Right cardiac atrium (tissue), 5 donors: ENCODE results near the gene PRKCH. TPM values are rescaled to one million over a fixed set of nuclear protein-coding genes. Genes with fewer than 3 reads are reported as not detected.
A peak's percentile ranks its signal among the peaks of the same experiment; 100 is the strongest.

ENCODE experiments used
- ATAC-seq, 2 donors: fragments of 200-7000 bp; cut with Tn5 transposase; one replicate each; pipeline versions ENCODE4 v1.8.0 to v1.9.1; 2020; ENCODE audit warnings: moderate library complexity in 2 of 2, mild to moderate bottlenecking in 1 of 2
- DNase-seq, 3 donors: peaks; one replicate each; pipeline ENCODE4 v3.0.0-alpha.2; 2020
- H3K27ac ChIP-seq: one replicate; pipeline ENCODE4 v1.5.1; 2013; ENCODE audit warnings: mild to moderate bottlenecking, low read length, control low read depth, moderate library complexity
- H3K27me3 ChIP-seq: one replicate; pipeline ENCODE4 v1.6.1; 2013; ENCODE audit not compliant: control insufficient read depth, insufficient read depth
- H3K4me1 ChIP-seq: one replicate; pipeline ENCODE4 v1.6.1; 2013; ENCODE audit warnings: low read length; ENCODE audit not compliant: control insufficient read depth, insufficient read depth
- H3K4me3 ChIP-seq: one replicate; pipeline ENCODE4 v1.5.1; 2013; ENCODE audit warnings: low read length, control low read depth
- H3K9me3 ChIP-seq: one replicate; pipeline ENCODE4 v1.6.1; 2013; ENCODE audit warnings: low read length; ENCODE audit not compliant: control insufficient read depth
- WGBS: extraction: QIAGEN DNeasy Blood & Tissue Kit; methylation state at CpG from one replicate; pipeline ENCODE4 v1.1.7; 2013; 5-methylcytosine and 5-hydroxymethylcytosine counted together
- intact Hi-C, 4 donors: fragments of 100-400 bp; cut with DNase I; formaldehyde crosslinking; loops; one replicate each; pipeline versions ENCODE4 v1.11.0 to v1.14.0; 2022 to 2023
- polyA plus RNA-seq: library from polyadenylated mRNA; stranded (reverse); fragments of 200-250 nt; gene quantifications from one replicate; pipeline ENCODE4 v1.2.3, GENCODE V29; 2013
- total RNA-seq, 4 donors: library from RNA; stranded (reverse); fragmentation: NEBNext Ultra II Directional; extraction: Animal tissue kit (Norgen Biotek cat#: 25700); gene quantifications; one replicate each; pipeline ENCODE4 v1.2.1, GENCODE V29; 2021
- donor health status: healthy with polysubstance abuse.
- donor health status: DM: no; HTN: yes; CAD: no.
- donor health status: DM: no; HTN: no; CAD: no.
- donor health status: DM: no; HTN: yes; CAD: no; lungs with severe emphysema.
- donor health status: DM: yes; HTN: yes; CAD: no.

PRKCH gene
- total and polyA plus RNA-seq, 5 donors: 11.9 to 31.3 (median 26.6) TPM

- H3K27me3 ChIP-seq: no peaks in the 10 kb centered on the region
- 36% methylated on average over 9 of the region's 9 CpGs for WGBS
- no peak overlapping the region for H3K4me3 ChIP-seq
- H3K9me3 ChIP-seq: no peaks in the 10 kb centered on the region
- DNase-seq (peak in 1 of 3 donors; percentile 41), ATAC-seq (peak; percentile 75)
- peak overlapping the region; percentile 16 for H3K27ac ChIP-seq
- peaks cover 14% of the 10 kb centered on the region for H3K4me1 ChIP-seq
- intact Hi-C loops: loop anchor here in 2 of 4 donors (5.0 kb wide), 1 partner anchor 35 kb away; no protein-coding TSS in a partner anchor
Observed at GRCh38 chr14:61516964-61517653, 195.7 kb downstream of the PRKCH start.

GRCh38 chr14:61517911-61518384, 196.6 kb downstream of the PRKCH start:
- Histone ChIP-seq H3K4me3 (no peak overlapping the region), H3K27me3 (no peaks in the 10 kb centered on the region), H3K4me1 (peaks cover 14% of the 10 kb centered on the region), H3K27ac (peak overlapping the region; percentile 55), H3K9me3 (no peaks in the 10 kb centered on the region)
- WGBS: 30% methylated on average over 6 of the region's 6 CpGs
- intact Hi-C loops: loop anchor here in 2 of 4 donors (5.0 kb wide), 1 partner anchor 36 kb away; no protein-coding TSS in a partner anchor
- peak; percentile 27 to 59 (median 47) for DNase-seq
- peak; percentile 68 to 79 for ATAC-seq

GRCh38 chr14:61518403-61518802, 197.0 kb downstream of the PRKCH start:
- 46% methylated on average over 2 of the region's 2 CpGs for WGBS
- ATAC-seq: no peak
- no peak overlapping the region for H3K27ac ChIP-seq

GRCh38 chr14:61519106-61519505, 197.7 kb downstream of the PRKCH start:
- Histone ChIP-seq H3K4me1 (peaks cover 13% of the 10 kb centered on the region), H3K27ac (no peak overlapping the region), H3K27me3 (no peaks in the 10 kb centered on the region), H3K4me3 (no peak overlapping the region), H3K9me3 (no peaks in the 10 kb centered on the region)
- ATAC-seq (no peak), DNase-seq (no peak)
- WGBS: 93% methylated on average over 6 of the region's 6 CpGs
- intact Hi-C loops: loop anchor here in 2 of 4 donors (5.0 kb wide), 1 partner anchor 37 kb away; no protein-coding TSS in a partner anchor

More at GRCh38 chr14:61518403-61518802, 197.0 kb downstream of the PRKCH start:
- no peaks in the 10 kb centered on the region for H3K9me3 ChIP-seq
- H3K4me1 ChIP-seq: peaks cover 12% of the 10 kb centered on the region
- no peaks in the 10 kb centered on the region for H3K27me3 ChIP-seq
- no peak for DNase-seq
- no peak overlapping the region for H3K4me3 ChIP-seq
- intact Hi-C loops: loop anchor here in 2 of 4 donors (5.0 kb wide), 1 partner anchor 36 kb away; no protein-coding TSS in a partner anchor

- no peak for DNase-seq
- Histone ChIP-seq H3K4me3 (no peak overlapping the region), H3K9me3 (no peaks in the 10 kb centered on the region), H3K27me3 (no peaks in the 10 kb centered on the region), H3K4me1 (peaks cover 13% of the 10 kb centered on the region), H3K27ac (no peak overlapping the region)
- 94% methylated on average over 1 of the region's 1 CpG for WGBS
- no peak for ATAC-seq
- intact Hi-C loops: loop anchor here (5.0 to 10.0 kb wide), 3 partner anchors 32 to 45 kb away; no protein-coding TSS in a partner anchor
Observed at GRCh38 chr14:61519735-61520134, 198.4 kb downstream of the PRKCH start.

- intact Hi-C loops: loop anchor here in 2 of 4 donors (5.0 to 10.0 kb wide), 2 partner anchors 33 to 46 kb away; no protein-coding TSS in a partner anchor
- no peaks in the 10 kb centered on the region for H3K9me3 ChIP-seq
- WGBS: 60% methylated on average over 1 of the region's 1 CpG
- DNase-seq (no peak), ATAC-seq (no peak)
- H3K27ac ChIP-seq: no peak overlapping the region
- no peak overlapping the region for H3K4me3 ChIP-seq
- H3K4me1 ChIP-seq: peaks cover 21% of the 10 kb centered on the region
- H3K27me3 ChIP-seq: no peaks in the 10 kb centered on the region
Observed at GRCh38 chr14:61520576-61520975, 199.2 kb downstream of the PRKCH start.

- no peak for DNase-seq
- WGBS: 98% methylated on average over 1 of the region's 1 CpG
- peaks cover 33% of the 10 kb centered on the region for H3K4me1 ChIP-seq
- no peaks in the 10 kb centered on the region for H3K9me3 ChIP-seq
- ATAC-seq: no peak
- H3K27ac ChIP-seq: no peak overlapping the region
- intact Hi-C loops: loop anchor here in 2 of 4 donors (5.0 to 10.0 kb wide), 2 partner anchors 34 to 47 kb away; no protein-coding TSS in a partner anchor
- no peak overlapping the region for H3K4me3 ChIP-seq
- H3K27me3 ChIP-seq: no peaks in the 10 kb centered on the region
Observed at GRCh38 chr14:61521773-61522172, 200.4 kb downstream of the PRKCH start.

GRCh38 chr14:61523751-61524150, 202.4 kb downstream of the PRKCH start:
- WGBS: 72% methylated on average over 5 of the region's 5 CpGs
- no peak overlapping the region for H3K27ac ChIP-seq
- H3K4me1 ChIP-seq: peaks cover 23% of the 10 kb centered on the region

GRCh38 chr14:61524211-61524806, 202.9 kb downstream of the PRKCH start:
- Histone ChIP-seq H3K27me3 (no peaks in the 10 kb centered on the region), H3K4me3 (no peak overlapping the region), H3K9me3 (no peaks in the 10 kb centered on the region), H3K4me1 (peaks cover 23% of the 10 kb centered on the region), H3K27ac (no peak overlapping the region)
- DNase-seq: no peak
- intact Hi-C loops: loop anchor here in 2 of 4 donors (5.0 to 10.0 kb wide), 2 partner anchors 37 to 50 kb away; no protein-coding TSS in a partner anchor
- 7% methylated on average over 4 of the region's 4 CpGs for WGBS
- peak in 1 of 2 donors; percentile 71 for ATAC-seq

More at GRCh38 chr14:61523751-61524150, 202.4 kb downstream of the PRKCH start:
- ATAC-seq: no peak
- no peaks in the 10 kb centered on the region for H3K9me3 ChIP-seq
- H3K27me3 ChIP-seq: no peaks in the 10 kb centered on the region
- DNase-seq: no peak
- H3K4me3 ChIP-seq: no peak overlapping the region
- intact Hi-C loops: loop anchor here in 2 of 4 donors (5.0 to 10.0 kb wide), 2 partner anchors 36 to 49 kb away; no protein-coding TSS in a partner anchor

GRCh38 chr14:61524936-61525292, 203.5 kb downstream of the PRKCH start:
- intact Hi-C loops: loop anchor here in 3 of 4 donors (5.0 to 10.0 kb wide), 3 partner anchors 38 to 53 kb away; no protein-coding TSS in a partner anchor

More at GRCh38 chr14:61524936-61525292, 203.5 kb downstream of the PRKCH start:
- peaks cover 23% of the 10 kb centered on the region for H3K4me1 ChIP-seq
- no peaks in the 10 kb centered on the region for H3K27me3 ChIP-seq
- no peak overlapping the region for H3K4me3 ChIP-seq
- WGBS: 96% methylated on average over 1 of the region's 1 CpG
- H3K9me3 ChIP-seq: no peaks in the 10 kb centered on the region
- peak; percentile 2 to 7 for ATAC-seq
- no peak for DNase-seq
- peak overlapping the region; percentile 98 for H3K27ac ChIP-seq
